Pons (tissue), 1 donor: Measurements from ENCODE around the gene SELENBP1.
A peak's percentile ranks its signal among the peaks of the same experiment; 100 is the strongest.
"Not testable (repeated sequence)": the region's sequence is repeated elsewhere in the genome, so short reads cannot be mapped to it uniquely, and the experiment has no call there.

Experiments used
- DNase-seq: peaks from one replicate; pipeline ENCODE4 v3.0.0-alpha.2; 2016; ENCODE audit warnings: low spot score

Gene SELENBP1

GRCh38 chr1:151372058-151372934 lies at the start of gene SELENBP1:
Gene SELENBP1, minus strand, starts transcription at chr1:151372705. Its CDS starts 64 bp downstream, at chr1:151372641.
- peak; percentile 70 for DNase-seq

GRCh38 chr1:151419819-151420218 lies 47.3 kb upstream of the SELENBP1 start:
- DNase-seq, result no peak

- no peak for DNase-seq
Observed at GRCh38 chr1:151418081-151418480, 45.6 kb upstream of the SELENBP1 start.

- no peak for DNase-seq
Observed at GRCh38 chr1:151416231-151416630, 43.7 kb upstream of the SELENBP1 start.

- no peak for DNase-seq
Observed at GRCh38 chr1:151411884-151412283, 39.4 kb upstream of the SELENBP1 start.

- DNase-seq, result no peak
Observed at GRCh38 chr1:151408891-151409290, 36.4 kb upstream of the SELENBP1 start.

- no peak for DNase-seq
Observed at GRCh38 chr1:151407304-151407703, 34.8 kb upstream of the SELENBP1 start.

- peak; percentile 53 for DNase-seq
Observed at GRCh38 chr1:151406176-151406575, 33.7 kb upstream of the SELENBP1 start.

- no peak for DNase-seq
Observed at GRCh38 chr1:151405187-151405951, 32.9 kb upstream of the SELENBP1 start.

GRCh38 chr1:151403612-151404011 lies 31.1 kb upstream of the SELENBP1 start:
- no peak for DNase-seq

- DNase-seq, result no peak
Observed at GRCh38 chr1:151402764-151403163, 30.3 kb upstream of the SELENBP1 start.

GRCh38 chr1:151401860-151402259 lies 29.4 kb upstream of the SELENBP1 start:
- no peak for DNase-seq

- DNase-seq, result no peak
Observed at GRCh38 chr1:151401125-151401788, 28.8 kb upstream of the SELENBP1 start.

GRCh38 chr1:151399324-151400171 lies 27.0 kb upstream of the SELENBP1 start, which contains the start of gene PSMB4:
Gene PSMB4, plus strand, starts transcription at chr1:151399573. Its CDS starts 15 bp downstream, at chr1:151399588.
- peak; percentile 98 for DNase-seq

- DNase-seq, result not testable (repeated sequence)
Observed at GRCh38 chr1:151396265-151396664, 23.8 kb upstream of the SELENBP1 start.

- no peak for DNase-seq
Observed at GRCh38 chr1:151393583-151393982, 21.1 kb upstream of the SELENBP1 start.

- DNase-seq, result no peak
Observed at GRCh38 chr1:151391079-151391563, 18.6 kb upstream of the SELENBP1 start.

- not testable (repeated sequence) for DNase-seq
Observed at GRCh38 chr1:151390221-151391078, 17.9 kb upstream of the SELENBP1 start.

- DNase-seq, result no peak
Observed at GRCh38 chr1:151386002-151386401, 13.5 kb upstream of the SELENBP1 start.

GRCh38 chr1:151384584-151384983 lies 12.1 kb upstream of the SELENBP1 start:
- DNase-seq, result no peak
